ENCODE data around the gene SEMA4D. TPM values are rescaled to one million over a fixed set of nuclear protein-coding genes. Genes with fewer than 3 reads are reported as not detected.
"Not testable (repeated sequence)": the region's sequence is repeated elsewhere in the genome, so short reads cannot be mapped to it uniquely, and the experiment has no call there.

Gene SEMA4D
- total RNA-seq, 1 donor from 2014 or later, result 46.2 TPM

DNA sequence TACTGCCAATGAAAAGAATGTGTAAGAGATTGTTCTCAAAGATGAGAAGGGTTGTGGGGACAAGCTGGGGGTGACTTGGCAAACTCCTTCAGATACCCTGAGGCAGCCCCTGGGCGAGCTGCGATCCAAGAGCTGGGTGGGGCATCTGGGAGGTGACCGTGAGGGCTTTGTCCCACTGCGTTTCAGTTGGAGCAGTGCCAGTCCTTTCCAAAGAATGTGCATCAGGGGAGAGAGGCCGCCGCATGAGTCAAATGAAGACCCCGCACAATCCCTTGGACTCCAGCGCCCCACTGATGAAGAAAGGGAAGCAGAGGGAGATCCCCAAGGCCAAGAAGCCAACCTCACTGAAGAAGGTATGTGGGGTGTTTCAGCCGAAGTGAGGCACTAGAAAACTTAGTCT is 151.2 kb downstream of the SEMA4D start:
- TF ChIP-seq, protein P1, sequence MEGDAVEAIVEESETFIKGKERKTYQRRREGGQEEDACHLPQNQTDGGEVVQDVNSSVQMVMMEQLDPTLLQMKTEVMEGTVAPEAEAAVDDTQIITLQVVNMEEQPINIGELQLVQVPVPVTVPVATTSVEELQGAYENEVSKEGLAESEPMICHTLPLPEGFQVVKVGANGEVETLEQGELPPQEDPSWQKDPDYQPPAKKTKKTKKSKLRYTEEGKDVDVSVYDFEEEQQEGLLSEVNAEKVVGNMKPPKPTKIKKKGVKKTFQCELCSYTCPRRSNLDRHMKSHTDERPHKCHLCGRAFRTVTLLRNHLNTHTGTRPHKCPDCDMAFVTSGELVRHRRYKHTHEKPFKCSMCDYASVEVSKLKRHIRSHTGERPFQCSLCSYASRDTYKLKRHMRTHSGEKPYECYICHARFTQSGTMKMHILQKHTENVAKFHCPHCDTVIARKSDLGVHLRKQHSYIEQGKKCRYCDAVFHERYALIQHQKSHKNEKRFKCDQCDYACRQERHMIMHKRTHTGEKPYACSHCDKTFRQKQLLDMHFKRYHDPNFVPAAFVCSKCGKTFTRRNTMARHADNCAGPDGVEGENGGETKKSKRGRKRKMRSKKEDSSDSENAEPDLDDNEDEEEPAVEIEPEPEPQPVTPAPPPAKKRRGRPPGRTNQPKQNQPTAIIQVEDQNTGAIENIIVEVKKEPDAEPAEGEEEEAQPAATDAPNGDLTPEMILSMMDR (IDR thresholded peaks at IDR 0.05), result no peak
- no peaks in the 10 kb centered on the region for H3K4me1 ChIP-seq
- intact Hi-C loops (cut with DNase I), result no loop called here
- H3K9me3 ChIP-seq, result no peaks in the 10 kb centered on the region
- H3K36me3 ChIP-seq, result peaks cover 97% of the 10 kb centered on the region
- no peak overlapping the region for H3K4me3 ChIP-seq
- DNase-seq, result no peak
- no peak for ATAC-seq
- no peaks in the 10 kb centered on the region for H3K27me3 ChIP-seq
- H3K27ac ChIP-seq, result no peak overlapping the region

- H3K27ac ChIP-seq, result no peak overlapping the region
- H3K4me3 ChIP-seq, result no peak overlapping the region
- no peaks in the 10 kb centered on the region for H3K9me3 ChIP-seq
- TF ChIP-seq, protein P1 (IDR thresholded peaks at IDR 0.05), result no peak
- no peak for ATAC-seq
- no peaks in the 10 kb centered on the region for H3K4me1 ChIP-seq
- peaks cover 97% of the 10 kb centered on the region for H3K36me3 ChIP-seq
- DNase-seq, result no peak
- intact Hi-C loops (cut with DNase I), result no loop called here
- H3K27me3 ChIP-seq, result no peaks in the 10 kb centered on the region
These were observed 152.4 kb downstream of the SEMA4D start for GRCh38 chr9:89345476-89345875.

- DNase-seq; H3K27me3 ChIP-seq; ATAC-seq; H3K27ac ChIP-seq; intact Hi-C loops (cut with DNase I); H3K4me3 ChIP-seq; H3K9me3 ChIP-seq; H3K4me1 ChIP-seq: not testable (repeated sequence)
- peaks cover 97% of the 10 kb centered on the region for H3K36me3 ChIP-seq
These were observed 154.1 kb downstream of the SEMA4D start for GRCh38 chr9:89343812-89344211.

DNA sequence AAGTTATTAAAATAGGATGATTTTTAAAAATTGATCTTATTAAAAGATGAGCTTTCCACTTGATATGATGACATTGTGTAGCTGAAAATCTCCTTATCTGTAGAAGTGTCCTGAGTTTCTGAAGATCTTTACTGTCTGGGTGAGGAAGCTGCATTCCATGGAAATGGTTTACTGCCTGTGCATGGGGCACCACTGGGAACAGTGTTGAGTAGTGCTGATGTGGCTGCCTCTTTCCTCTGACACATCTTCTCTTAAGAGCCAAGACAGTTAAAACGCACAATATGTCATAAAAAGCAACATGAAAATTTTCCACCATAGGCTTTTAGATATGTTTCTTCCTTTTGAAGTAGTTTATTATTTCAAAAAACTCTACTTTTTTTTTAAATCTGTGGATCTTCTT is 155.0 kb downstream of the SEMA4D start:
- peaks cover 96% of the 10 kb centered on the region for H3K36me3 ChIP-seq

DNA sequence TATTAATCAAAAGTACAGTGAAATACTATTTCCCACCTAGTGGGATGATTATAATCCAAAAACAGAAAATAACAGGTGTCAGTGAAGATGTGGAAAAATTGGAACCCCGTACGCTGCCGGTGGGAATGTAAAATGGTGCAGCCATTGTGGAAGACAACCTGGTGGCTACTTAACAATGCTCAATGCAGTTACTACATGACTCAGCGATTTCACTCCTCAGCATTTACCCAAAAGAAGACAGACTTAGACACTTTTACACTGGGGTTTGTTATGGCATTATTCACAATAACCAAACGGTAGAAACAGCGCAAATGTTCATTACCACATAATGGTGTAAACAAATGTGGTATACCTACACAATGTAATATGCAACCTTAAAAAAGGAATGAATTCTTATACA is 155.7 kb downstream of the SEMA4D start:
- Histone ChIP-seq H3K4me3 (no peak overlapping the region), H3K27ac (no peak overlapping the region), H3K36me3 (peaks cover 96% of the 10 kb centered on the region), H3K27me3 (no peaks in the 10 kb centered on the region), H3K9me3 (no peaks in the 10 kb centered on the region), H3K4me1 (no peaks in the 10 kb centered on the region)
- ATAC-seq (no peak), DNase-seq (no peak)
- TF ChIP-seq, protein P1 (IDR thresholded peaks at IDR 0.05), result no peak
- intact Hi-C loops (cut with DNase I), result no loop called here

More for the DNA sequence above, 155.0 kb downstream of the SEMA4D start:
- DNase-seq, result no peak
- TF ChIP-seq, protein P1 (IDR thresholded peaks at IDR 0.05), result no peak
- H3K9me3 ChIP-seq, result no peaks in the 10 kb centered on the region
- no peak for ATAC-seq
- no peaks in the 10 kb centered on the region for H3K4me1 ChIP-seq
- H3K4me3 ChIP-seq, result no peak overlapping the region
- intact Hi-C loops (cut with DNase I), result no loop called here
- H3K27ac ChIP-seq, result no peak overlapping the region
- no peaks in the 10 kb centered on the region for H3K27me3 ChIP-seq

DNA sequence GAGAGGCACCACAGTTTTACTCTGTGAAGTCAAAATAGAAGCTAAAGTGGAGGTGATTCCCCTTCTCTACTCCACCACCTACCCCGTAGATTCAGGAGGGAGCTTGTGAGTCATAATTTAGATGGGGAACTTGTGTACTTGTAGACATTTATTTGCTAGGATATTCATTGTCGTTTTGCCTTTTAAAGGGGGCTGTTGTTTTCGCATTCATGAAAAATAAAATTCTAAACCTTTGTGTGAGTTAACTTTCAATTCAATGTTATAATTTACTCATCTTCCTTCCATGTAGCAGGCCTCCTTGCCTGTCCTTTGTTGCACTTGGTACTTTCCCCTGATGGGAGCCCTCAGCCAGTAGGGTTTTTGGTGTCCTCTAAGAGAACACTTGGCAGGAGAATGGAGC is 157.6 kb downstream of the SEMA4D start:
- Histone ChIP-seq H3K36me3 (peaks cover 95% of the 10 kb centered on the region), H3K27me3 (no peaks in the 10 kb centered on the region), H3K9me3 (no peaks in the 10 kb centered on the region), H3K27ac (no peak overlapping the region), H3K4me1 (no peaks in the 10 kb centered on the region), H3K4me3 (no peak overlapping the region)
- DNase-seq (no peak), ATAC-seq (no peak)
- TF ChIP-seq, protein P1 (IDR thresholded peaks at IDR 0.05), result no peak
- intact Hi-C loops (cut with DNase I), result no loop called here
